Activated CD4-positive, alpha-beta T cell treated with anti-CD3 and anti-CD28 coated beads for 48 hours (primary cell): ENCODE results near the gene USP37.
"Not testable (repeated sequence)": the region's sequence is repeated elsewhere in the genome, so short reads cannot be mapped to it uniquely, and the experiment has no call there.

Experiments
- DNase-seq: peaks from one replicate; pipeline ENCODE4 v3.0.0-alpha.2; 2020

The USP37 gene

GRCh38 chr2:218547511-218547910 lies 20.6 kb downstream of the USP37 start:
- no peak for DNase-seq

GRCh38 chr2:218546012-218546411 lies 22.1 kb downstream of the USP37 start:
- DNase-seq, result no peak

- no peak for DNase-seq
Measured at GRCh38 chr2:218540015-218540414, 28.1 kb downstream of the USP37 start.

- no peak for DNase-seq
Measured at GRCh38 chr2:218536804-218537494, 31.2 kb downstream of the USP37 start.

- DNase-seq, result no peak
Measured at GRCh38 chr2:218529990-218530389, 38.2 kb downstream of the USP37 start.

GRCh38 chr2:218528409-218528808 lies 39.7 kb downstream of the USP37 start:
- not testable (repeated sequence) for DNase-seq

GRCh38 chr2:218523651-218524050 lies 44.5 kb downstream of the USP37 start:
- DNase-seq, result no peak

GRCh38 chr2:218518876-218519275 lies 49.3 kb downstream of the USP37 start:
- no peak for DNase-seq

- DNase-seq, result no peak
Measured at GRCh38 chr2:218517434-218518206, 50.5 kb downstream of the USP37 start.

GRCh38 chr2:218516614-218517013 lies 51.5 kb downstream of the USP37 start:
- DNase-seq, result no peak

- no peak for DNase-seq
Measured at GRCh38 chr2:218513676-218514075, 54.5 kb downstream of the USP37 start.

- DNase-seq, result no peak
Measured at GRCh38 chr2:218508299-218508698, 59.9 kb downstream of the USP37 start.

- DNase-seq, result no peak
Measured at GRCh38 chr2:218505754-218506371, 62.3 kb downstream of the USP37 start.

GRCh38 chr2:218501665-218502064 lies 66.5 kb downstream of the USP37 start:
- DNase-seq, result no peak

GRCh38 chr2:218500501-218501060 lies 67.6 kb downstream of the USP37 start:
- DNase-seq, result no peak

GRCh38 chr2:218485986-218486667 lies 82.0 kb downstream of the USP37 start:
- no peak for DNase-seq

GRCh38 chr2:218482651-218483050 lies 85.5 kb downstream of the USP37 start:
- DNase-seq, result no peak

- DNase-seq, result no peak
Measured at GRCh38 chr2:218479595-218479994, 88.6 kb downstream of the USP37 start.

- no peak for DNase-seq
Measured at GRCh38 chr2:218478544-218478943, 89.6 kb downstream of the USP37 start.

GRCh38 chr2:218477247-218477646 lies 90.9 kb downstream of the USP37 start:
- DNase-seq, result no peak

- no peak for DNase-seq
Measured at GRCh38 chr2:218476676-218477075, 91.5 kb downstream of the USP37 start.

- DNase-seq, result no peak
Measured at GRCh38 chr2:218474527-218474926, 93.6 kb downstream of the USP37 start.

- DNase-seq, result no peak
Measured at GRCh38 chr2:218472988-218473387, 95.2 kb downstream of the USP37 start.
